G401 (cell line): ENCODE measurements around the gene TES. TPM values are rescaled to one million over a fixed set of nuclear protein-coding genes. Genes with fewer than 3 reads are reported as not detected.

Experiments
- DNase-seq: peaks from one replicate; pipeline ENCODE4 v3.0.0-alpha.2; 2015; ENCODE audit warnings: low spot score
- in situ Hi-C: cut with HindIII; loops from 2 replicates; pipeline ENCODE4 v1.10.0; 2016; ENCODE audit warnings: low sequenced_read_pairs, mixed read lengths
- total RNA-seq: library from RNA; depleted of rRNA; stranded (reverse); fragments of >200 nt; shearing (Covaris generic); gene quantifications from 2 replicates; pipeline ENCODE4 v1.2.3, GENCODE V29; 2014; rRNA removed

TES gene
- total RNA-seq, 1 experiment from 2014 or later = not detected

- in situ Hi-C loops = no loop called here
Observed at GRCh38 chr7:116306409-116307048, 96.2 kb downstream of the TES start.

GRCh38 chr7:116307253-116307652 is 96.9 kb downstream of the TES start:
- DNase-seq = no peak
- in situ Hi-C loops = no loop called here

More at GRCh38 chr7:116306409-116307048, 96.2 kb downstream of the TES start:
- no peak for DNase-seq

Other genes with a start within 250 kb of the TES start
- not detected in 2 replicates for gene TFEC, start 179.8 kb upstream of the TES start, total RNA-seq